Parathyroid adenoma (tissue), 2 donors: ENCODE measurements around the gene GDPD5.

Source experiments
- H2AFZ ChIP-seq: fragments of 300-600 bp; sonication (generic); one replicate; pipeline ENCODE4 v1.7.0; 2017; ENCODE audit warnings: antibody characterized with exemption, mild to moderate bottlenecking
- H3K27ac ChIP-seq: fragments of 300-600 bp; sonication (generic); one replicate; pipeline ENCODE4 v1.7.0; 2017
- H3K27me3 ChIP-seq: fragments of 300-600 bp; sonication (generic); one replicate; pipeline ENCODE4 v1.7.0; 2017; ENCODE audit warnings: low read length; ENCODE audit not compliant: control insufficient read depth, insufficient read depth
- H3K36me3 ChIP-seq: fragments of 300-600 bp; sonication (generic); one replicate; pipeline ENCODE4 v1.7.0; 2017; ENCODE audit warnings: low read length; ENCODE audit not compliant: control insufficient read depth, insufficient read depth
- H3K4me1 ChIP-seq: fragments of 300-600 bp; sonication (generic); one replicate; pipeline ENCODE4 v1.7.0; 2017; ENCODE audit warnings: control low read depth
- H3K4me2 ChIP-seq: fragments of 300-600 bp; sonication (generic); one replicate; pipeline ENCODE4 v1.7.0; 2017; ENCODE audit warnings: low read length
- H3K4me3 ChIP-seq: fragments of 300-600 bp; sonication (generic); one replicate; pipeline ENCODE4 v1.7.0; 2017; ENCODE audit warnings: low read depth, low read length
- H3K79me2 ChIP-seq: fragments of 300-600 bp; sonication (generic); one replicate; pipeline ENCODE4 v1.7.0; 2017; ENCODE audit warnings: control low read depth
- H3K9ac ChIP-seq: fragments of 300-600 bp; sonication (generic); one replicate; pipeline ENCODE4 v1.7.0; 2017; ENCODE audit warnings: mild to moderate bottlenecking
- H3K9me3 ChIP-seq: fragments of 300-600 bp; sonication (generic); one replicate; pipeline ENCODE4 v1.7.0; 2017; ENCODE audit warnings: low read length; ENCODE audit not compliant: control insufficient read depth
- CTCF ChIP-seq: fragments of 300-600 bp; sonication (generic); IDR thresholded peaks from one replicate; pipeline ENCODE4 v1.7.0; 2017; ENCODE audit warnings: antibody characterized with exemption, mild to moderate bottlenecking
- donor health status: primary hyperparathyroidism.

GDPD5 gene

GRCh38 chr11:75554258-75555022 lies 28.7 kb upstream of the GDPD5 start:
- Histone ChIP-seq H3K27me3 (no peaks in the 10 kb centered on the region), H3K4me1 (peaks cover 7% of the 10 kb centered on the region), H3K36me3 (no peaks in the 10 kb centered on the region), H3K9ac (no peak overlapping the region), H3K4me2 (no peak overlapping the region), H3K9me3 (no peaks in the 10 kb centered on the region), H3K79me2 (no peaks in the 10 kb centered on the region), H3K4me3 (no peak overlapping the region), H3K27ac (no peak overlapping the region), H2AFZ (no peak overlapping the region)
- TF ChIP-seq CTCF, result no peak

DNA sequence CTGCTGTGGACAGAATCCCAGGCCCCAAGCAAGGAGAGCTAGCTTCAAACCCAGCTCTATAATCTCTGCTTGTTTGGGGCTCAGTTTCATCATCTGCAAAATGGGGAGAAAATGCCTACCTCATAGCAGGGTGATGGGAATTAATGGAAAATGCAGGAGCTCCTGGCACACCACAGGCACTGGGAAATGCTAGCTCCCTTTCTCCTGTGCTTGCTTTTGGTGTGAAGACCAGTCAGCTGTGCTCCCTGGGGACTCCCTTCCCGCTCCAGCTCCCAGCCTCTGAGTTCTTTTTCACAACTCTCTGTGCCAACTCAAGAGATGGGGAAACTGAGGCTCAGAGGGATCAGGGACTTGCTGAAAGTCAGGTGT lies 28.1 kb upstream of the GDPD5 start:
- Histone ChIP-seq H2AFZ (no peak overlapping the region), H3K79me2 (no peaks in the 10 kb centered on the region), H3K27ac (no peak overlapping the region), H3K9ac (no peak overlapping the region), H3K4me2 (no peak overlapping the region), H3K9me3 (no peaks in the 10 kb centered on the region), H3K4me3 (no peak overlapping the region), H3K36me3 (no peaks in the 10 kb centered on the region), H3K4me1 (peaks cover 1% of the 10 kb centered on the region), H3K27me3 (no peaks in the 10 kb centered on the region)
- no peak for TF ChIP-seq CTCF

DNA sequence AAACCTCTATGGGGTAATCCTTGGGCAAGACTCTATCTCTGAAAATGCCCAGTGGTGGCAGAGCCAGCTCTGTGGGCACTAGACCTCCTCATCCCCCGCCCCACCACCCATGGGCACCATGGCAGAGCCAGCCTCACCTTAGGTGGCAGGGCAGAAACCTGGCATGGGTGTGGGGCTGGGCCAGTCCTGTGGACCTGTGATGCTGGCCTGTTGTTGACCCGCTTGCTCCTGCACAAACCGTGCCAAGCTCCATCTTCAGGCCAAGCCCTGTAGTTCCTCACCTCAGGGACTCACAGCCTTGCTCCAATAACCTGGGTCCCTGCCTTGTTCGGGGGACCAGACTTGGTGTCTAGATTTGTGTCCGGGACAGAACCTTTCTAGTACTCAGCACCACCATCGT lies 27.4 kb upstream of the GDPD5 start:
- no peaks in the 10 kb centered on the region for H3K4me1 ChIP-seq
- H2AFZ ChIP-seq, result no peak overlapping the region

DNA sequence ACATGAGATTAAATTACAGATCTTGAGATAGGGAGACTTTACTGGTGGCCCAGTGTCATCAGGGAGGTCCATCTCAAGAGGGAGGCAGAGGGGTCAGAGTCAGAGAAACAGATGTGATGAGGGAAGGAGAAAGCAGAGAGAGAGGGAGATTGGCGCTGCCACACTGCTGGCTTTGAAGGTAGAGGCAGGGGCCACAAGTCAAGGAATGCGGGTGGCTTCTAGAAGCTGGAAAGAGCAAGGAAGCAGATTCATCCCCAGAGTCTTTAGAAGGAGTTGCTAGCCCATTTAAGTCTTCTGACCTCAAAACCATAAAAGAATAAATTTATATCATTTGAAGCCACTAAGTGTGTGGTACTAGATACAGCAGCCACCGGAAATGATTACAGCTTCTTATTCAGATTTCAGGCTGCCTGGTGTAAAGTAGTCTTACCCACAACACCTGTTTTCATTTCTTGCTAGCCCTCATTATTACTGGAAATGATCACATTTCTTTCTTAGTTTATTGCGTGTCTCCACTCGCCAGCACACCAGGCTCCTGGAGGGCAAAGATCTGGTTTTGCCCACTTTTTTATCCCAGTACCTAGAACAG lies 23.7 kb upstream of the GDPD5 start:
- H3K27ac ChIP-seq, result no peak overlapping the region
- no peak for TF ChIP-seq CTCF
- H3K4me1 ChIP-seq, result peaks cover 2% of the 10 kb centered on the region
- no peak overlapping the region for H3K4me3 ChIP-seq
- H3K4me2 ChIP-seq, result no peak overlapping the region
- H3K79me2 ChIP-seq, result no peaks in the 10 kb centered on the region
- no peaks in the 10 kb centered on the region for H3K36me3 ChIP-seq
- H2AFZ ChIP-seq, result no peak overlapping the region
- H3K27me3 ChIP-seq, result no peaks in the 10 kb centered on the region
- H3K9ac ChIP-seq, result no peak overlapping the region
- H3K9me3 ChIP-seq, result no peaks in the 10 kb centered on the region

More for the DNA sequence above, 27.4 kb upstream of the GDPD5 start:
- TF ChIP-seq CTCF, result no peak
- Histone ChIP-seq H3K27me3 (no peaks in the 10 kb centered on the region), H3K27ac (no peak overlapping the region), H3K9ac (no peak overlapping the region), H3K4me3 (no peak overlapping the region), H3K36me3 (no peaks in the 10 kb centered on the region), H3K79me2 (no peaks in the 10 kb centered on the region), H3K4me2 (no peak overlapping the region), H3K9me3 (no peaks in the 10 kb centered on the region)
